HUES64 (cell line): ENCODE data around the gene ATXN7L1.
"Not testable (repeated sequence)": the region's sequence is repeated elsewhere in the genome, so short reads cannot be mapped to it uniquely, and the experiment has no call there.

ENCODE experiments used
- H3K27ac ChIP-seq: 2 replicates; pipeline ENCODE4 v1.7.0; 2013; ENCODE audit warnings: low read depth, low read length, inconsistent platforms
- H3K27me3 ChIP-seq: 2 replicates; pipeline ENCODE4 v1.6.1; 2013; ENCODE audit warnings: mild to moderate bottlenecking, low read length; ENCODE audit not compliant: insufficient read depth
- H3K36me3 ChIP-seq: 2 replicates; pipeline ENCODE4 v1.6.1; 2013; ENCODE audit warnings: mild to moderate bottlenecking, low read length; ENCODE audit not compliant: insufficient read depth
- H3K4me1 ChIP-seq: 2 replicates; pipeline ENCODE4 v1.6.1; 2013; ENCODE audit warnings: mild to moderate bottlenecking, low read length, moderate library complexity; ENCODE audit not compliant: insufficient read depth
- H3K4me3 ChIP-seq: 2 replicates; pipeline ENCODE4 v1.5.1; 2013; ENCODE audit warnings: mild to moderate bottlenecking, low read length, moderate library complexity
- H3K9ac ChIP-seq: 2 replicates; pipeline ENCODE4 v1.6.1; 2013; ENCODE audit warnings: mild to moderate bottlenecking, low read depth, low read length
- H3K9me3 ChIP-seq: 2 replicates; pipeline ENCODE4 v1.6.1; 2013; ENCODE audit warnings: low read depth, low read length; ENCODE audit not compliant: insufficient read depth
- WGBS: fragments of 150-250, 120-280 bp; methylation state at CpG from one replicate; pipeline ENCODE4 v1.1.7; 2013; ENCODE audit warnings: missing lambda C conversion rate; 5-methylcytosine and 5-hydroxymethylcytosine counted together

Gene ATXN7L1

DNA sequence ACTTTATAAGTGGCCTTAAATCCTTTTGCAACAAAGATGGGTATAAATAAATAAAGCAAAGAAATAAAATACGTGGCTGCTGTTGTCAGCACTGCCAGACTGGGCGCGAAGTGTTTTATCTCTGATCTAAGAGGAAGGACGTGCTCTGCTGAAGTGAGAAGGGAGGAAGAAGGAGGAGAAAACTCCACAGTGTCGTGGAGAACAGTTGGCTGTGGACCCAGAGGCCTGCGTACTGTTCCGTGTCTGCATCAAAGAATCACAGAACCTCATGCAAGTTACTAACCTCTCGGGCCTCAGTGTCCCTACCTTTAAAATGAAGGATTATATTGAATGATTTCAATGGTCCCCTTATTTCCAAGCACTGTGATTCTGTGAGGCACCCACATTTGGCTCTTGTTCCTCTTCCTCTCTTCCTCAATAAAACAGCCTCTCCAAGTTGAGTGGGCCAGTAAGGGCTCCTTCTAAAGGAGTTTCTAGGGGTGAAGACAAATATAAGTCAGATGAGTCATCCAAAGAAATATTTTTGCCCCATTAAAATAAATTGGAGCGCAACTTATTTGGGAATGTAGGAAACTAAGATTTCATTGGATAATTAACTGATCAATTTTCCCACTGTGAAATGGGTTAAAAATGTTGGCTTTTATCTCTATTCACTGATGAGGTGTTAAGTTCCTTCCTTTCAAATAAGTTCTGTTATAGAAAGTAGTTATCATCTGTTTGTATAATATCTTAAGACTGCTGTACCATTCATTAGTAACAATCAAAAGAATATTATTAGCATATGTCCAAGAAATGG is 168.2 kb downstream of the ATXN7L1 start:
- Histone ChIP-seq H3K36me3 (peaks cover 15% of the 10 kb centered on the region; the same call in 1 of the 2 replicates), H3K9ac (no peak overlapping the region), H3K27me3 (no peaks in the 10 kb centered on the region), H3K9me3 (peaks cover 20% of the 10 kb centered on the region), H3K27ac (no peak overlapping the region), H3K4me1 (peaks cover 5% of the 10 kb centered on the region; the same call in 1 of the 2 replicates), H3K4me3 (no peak overlapping the region)
- 89% methylated on average over 9 of the region's 9 CpGs for WGBS

DNA sequence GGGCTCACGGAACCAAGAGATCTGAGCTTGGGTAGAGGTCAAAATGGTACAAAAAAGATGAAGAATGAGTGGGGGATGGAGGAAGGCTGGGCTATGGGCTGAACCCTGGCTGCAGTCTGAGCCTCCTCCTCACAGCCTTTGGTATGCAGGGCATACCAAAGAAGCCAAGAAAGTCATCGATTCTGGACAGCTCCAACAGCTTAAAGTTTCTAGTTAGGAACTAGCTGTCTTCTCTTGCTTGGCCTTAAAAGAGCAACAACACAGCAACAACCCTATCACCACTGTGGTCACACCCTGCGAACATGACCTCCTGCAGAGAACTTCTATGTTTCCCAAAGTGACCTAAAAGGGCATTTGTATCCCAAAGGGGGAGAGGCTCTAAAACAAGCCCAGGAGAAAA is 169.0 kb downstream of the ATXN7L1 start:
- no peaks in the 10 kb centered on the region for H3K27me3 ChIP-seq
- H3K4me3 ChIP-seq = no peak overlapping the region
- WGBS = 76% methylated on average over 3 of the region's 3 CpGs
- peaks cover 17% of the 10 kb centered on the region for H3K9me3 ChIP-seq
- H3K27ac ChIP-seq = no peak overlapping the region
- peaks cover 6% of the 10 kb centered on the region; the same call in 1 of the 2 replicates for H3K4me1 ChIP-seq
- peaks cover 15% of the 10 kb centered on the region; the same call in 1 of the 2 replicates for H3K36me3 ChIP-seq
- no peak overlapping the region for H3K9ac ChIP-seq

DNA sequence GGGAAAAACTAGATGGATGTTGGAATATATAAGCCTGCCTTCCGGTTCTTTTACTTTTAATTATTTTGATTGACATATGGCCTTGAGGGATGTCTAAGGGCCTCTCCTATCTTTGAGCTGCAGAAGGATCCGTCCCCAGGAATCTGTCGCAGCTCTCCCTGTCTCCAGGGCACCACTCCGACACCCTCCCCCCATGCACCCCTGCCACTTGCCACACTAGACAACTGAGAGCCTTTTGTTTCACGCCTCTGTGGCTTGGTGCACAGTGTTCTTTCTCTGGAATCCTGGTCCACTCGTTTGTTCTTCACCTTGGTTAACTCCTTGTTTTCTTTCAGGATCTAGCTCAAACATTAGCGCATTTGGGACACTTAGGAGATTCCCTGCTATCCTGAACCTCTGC is 171.0 kb downstream of the ATXN7L1 start:
- Histone ChIP-seq H3K4me3 (no peak overlapping the region), H3K27ac (no peak overlapping the region), H3K27me3 (no peaks in the 10 kb centered on the region), H3K36me3 (0 out of 2 replicates have a peak, but pooled peaks cover 4% of the 10 kb centered on the region), H3K9ac (no peak overlapping the region; the same call in 1 of the 2 replicates), H3K9me3 (no peaks in the 10 kb centered on the region), H3K4me1 (peaks cover 19% of the 10 kb centered on the region)
- 89% methylated on average over 7 of the region's 7 CpGs for WGBS

DNA sequence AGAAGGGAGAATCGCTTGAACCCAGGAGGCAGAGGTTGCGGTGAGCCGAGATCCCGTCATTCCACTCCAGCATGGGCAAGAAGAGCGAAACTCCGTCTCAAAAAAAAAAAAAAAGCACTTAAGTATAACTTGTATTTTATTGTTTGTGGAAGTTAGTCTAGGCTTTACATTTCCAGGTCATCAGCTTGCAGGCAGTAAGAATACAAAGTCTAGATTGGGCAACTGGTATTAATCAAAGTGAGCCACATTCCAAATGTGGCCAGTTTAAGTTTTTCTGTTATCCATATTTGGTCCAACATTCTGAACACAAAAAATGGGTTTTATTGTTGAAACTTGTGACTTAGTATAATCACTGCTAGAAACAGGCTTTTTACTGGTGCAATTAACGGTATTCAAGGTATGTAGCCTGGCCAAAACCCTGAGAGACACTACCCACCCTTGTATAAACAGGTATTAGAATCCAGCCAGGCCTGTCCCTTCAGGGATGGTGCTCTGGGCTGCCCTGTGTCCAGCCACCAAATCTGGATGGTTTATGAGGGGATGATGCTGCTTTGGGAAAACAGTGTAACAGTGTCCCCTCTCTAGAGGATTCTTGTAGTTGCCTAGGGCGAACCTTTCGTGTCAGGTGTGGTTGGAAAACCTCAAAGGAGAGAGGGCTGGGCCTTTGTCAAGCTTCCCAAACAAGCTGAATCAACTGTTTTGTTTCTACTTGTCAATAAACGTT is 173.0 kb downstream of the ATXN7L1 start:
- 95% methylated on average over 10 of the region's 10 CpGs for WGBS
- 0 out of 2 replicates have a peak, but pooled peaks cover 4% of the 10 kb centered on the region for H3K36me3 ChIP-seq

DNA sequence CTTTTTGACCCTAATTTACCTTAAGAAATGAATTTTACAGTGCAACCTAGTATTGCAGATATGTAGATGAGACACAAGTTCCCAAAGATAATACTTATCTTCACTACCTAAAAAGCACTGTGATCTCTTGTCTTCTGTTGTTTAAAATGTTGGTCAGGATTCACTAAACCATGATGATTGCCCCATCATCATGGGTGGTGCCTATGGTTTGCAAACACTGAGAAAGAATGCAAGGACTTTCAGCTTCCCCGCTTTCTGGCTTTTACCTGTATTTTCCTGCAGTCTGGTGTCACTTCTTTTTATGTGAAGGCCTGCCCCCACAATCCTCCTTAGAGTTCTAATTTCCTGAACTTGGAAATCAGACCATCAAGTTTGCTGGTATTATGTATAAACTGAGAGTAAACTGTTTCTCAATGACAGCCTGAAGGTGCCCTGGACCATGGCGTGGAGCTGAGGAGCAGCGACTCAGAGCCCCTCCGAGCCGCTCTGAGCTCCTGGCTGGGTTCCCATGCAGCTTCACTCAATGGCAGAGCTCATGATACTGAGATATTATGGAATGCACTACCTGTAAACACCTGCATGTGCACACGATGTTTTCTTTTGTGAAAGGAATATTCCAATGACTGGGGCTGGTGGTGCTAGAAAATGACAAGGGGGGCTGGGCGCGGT is 176.7 kb downstream of the ATXN7L1 start:
- WGBS = 94% methylated on average over 8 of the region's 8 CpGs
- Histone ChIP-seq H3K9ac (no peak overlapping the region), H3K27me3 (no peaks in the 10 kb centered on the region), H3K4me3 (no peak overlapping the region), H3K9me3 (no peaks in the 10 kb centered on the region), H3K36me3 (no peaks in the 10 kb centered on the region), H3K27ac (no peak overlapping the region), H3K4me1 (peaks cover 38% of the 10 kb centered on the region)

More for the DNA sequence above, 173.0 kb downstream of the ATXN7L1 start:
- no peaks in the 10 kb centered on the region for H3K9me3 ChIP-seq
- no peak overlapping the region for H3K4me3 ChIP-seq
- no peak overlapping the region for H3K27ac ChIP-seq
- H3K4me1 ChIP-seq = peaks cover 23% of the 10 kb centered on the region
- H3K9ac ChIP-seq = no peak overlapping the region
- no peaks in the 10 kb centered on the region for H3K27me3 ChIP-seq

DNA sequence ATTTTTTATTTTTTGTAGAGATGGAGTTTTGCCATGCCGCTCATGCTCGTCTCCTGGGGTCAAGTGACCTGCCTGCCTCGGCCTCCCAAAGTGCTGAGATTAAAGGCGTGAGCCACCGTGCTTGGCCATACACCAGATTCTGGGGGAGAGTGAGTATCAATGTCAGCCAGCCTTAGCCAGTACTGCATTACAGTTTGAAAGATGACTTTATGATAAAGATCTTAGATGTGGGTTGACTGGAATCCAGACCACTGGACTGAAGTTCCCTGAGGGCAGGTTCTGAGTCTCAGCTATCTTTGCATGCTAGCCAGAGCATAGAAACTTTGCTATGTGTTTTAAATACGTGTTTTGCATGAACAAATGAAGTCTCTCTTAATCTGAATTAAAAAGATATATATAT is 177.9 kb downstream of the ATXN7L1 start:
- no peaks in the 10 kb centered on the region for H3K27me3 ChIP-seq
- H3K27ac ChIP-seq = no peak overlapping the region
- peaks cover 38% of the 10 kb centered on the region for H3K4me1 ChIP-seq
- no peak overlapping the region for H3K9ac ChIP-seq
- no peaks in the 10 kb centered on the region for H3K9me3 ChIP-seq
- H3K4me3 ChIP-seq = no peak overlapping the region
- 88% methylated on average over 5 of the region's 6 CpGs for WGBS
- H3K36me3 ChIP-seq = no peaks in the 10 kb centered on the region

DNA sequence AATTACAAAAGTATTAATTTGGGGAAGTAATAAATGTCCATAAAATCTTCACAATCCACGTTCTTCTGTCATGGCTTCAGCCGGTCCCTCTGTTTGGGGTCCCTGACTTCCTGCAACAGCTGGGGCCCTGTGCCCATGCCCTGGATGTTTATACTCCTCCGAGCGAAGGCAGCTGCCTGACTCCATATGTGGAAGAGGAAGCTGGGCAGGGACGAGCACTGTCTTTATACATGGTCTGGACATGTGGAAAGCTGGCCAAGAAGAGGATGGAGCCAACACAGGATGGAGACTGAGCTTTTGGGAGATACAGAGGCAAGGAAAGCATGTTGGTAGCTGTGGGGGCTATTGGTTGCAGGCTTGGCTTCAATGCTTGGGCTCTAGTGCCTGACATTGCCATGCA is 178.6 kb downstream of the ATXN7L1 start:
- H3K27me3 ChIP-seq = no peaks in the 10 kb centered on the region
- H3K4me3 ChIP-seq = no peak overlapping the region
- WGBS = 73% methylated on average over 5 of the region's 5 CpGs
- H3K4me1 ChIP-seq = peaks cover 39% of the 10 kb centered on the region
- H3K9me3 ChIP-seq = no peaks in the 10 kb centered on the region
- H3K27ac ChIP-seq = peak overlapping the region; percentile 76
- 0 out of 2 replicates have a peak overlapping the region, but pooled peaks have one; percentile 4 for H3K9ac ChIP-seq
- H3K36me3 ChIP-seq = no peaks in the 10 kb centered on the region

DNA sequence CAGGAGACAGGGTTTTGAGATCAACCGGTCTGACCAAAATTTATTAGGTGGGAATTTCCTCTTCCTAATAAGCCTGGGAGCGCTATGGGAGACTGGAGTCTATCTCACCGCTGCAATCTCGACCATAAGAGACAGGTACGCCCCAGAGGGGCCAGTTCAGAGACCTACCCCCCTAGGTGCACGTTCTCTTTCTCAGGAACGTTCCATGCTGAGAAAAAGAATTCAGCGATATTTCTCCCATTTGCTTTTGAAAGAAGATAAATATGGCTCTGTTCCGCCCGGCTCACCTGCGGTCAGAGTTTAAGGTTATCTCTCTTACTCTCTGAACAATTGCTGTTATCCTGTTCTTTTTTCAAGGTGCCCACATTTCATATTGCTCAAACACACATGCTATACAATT is 179.2 kb downstream of the ATXN7L1 start:
- Histone ChIP-seq H3K4me1 (peaks cover 39% of the 10 kb centered on the region), H3K4me3 (peak overlapping the region; percentile 28; the same call in 1 of the 2 replicates), H3K27ac (peak overlapping the region; percentile 81; the same call in 1 of the 2 replicates)
- H3K9me3 ChIP-seq, H3K36me3 ChIP-seq, H3K9ac ChIP-seq, H3K27me3 ChIP-seq: not testable (repeated sequence)
- WGBS = 10% methylated on average over 11 of the region's 11 CpGs

DNA sequence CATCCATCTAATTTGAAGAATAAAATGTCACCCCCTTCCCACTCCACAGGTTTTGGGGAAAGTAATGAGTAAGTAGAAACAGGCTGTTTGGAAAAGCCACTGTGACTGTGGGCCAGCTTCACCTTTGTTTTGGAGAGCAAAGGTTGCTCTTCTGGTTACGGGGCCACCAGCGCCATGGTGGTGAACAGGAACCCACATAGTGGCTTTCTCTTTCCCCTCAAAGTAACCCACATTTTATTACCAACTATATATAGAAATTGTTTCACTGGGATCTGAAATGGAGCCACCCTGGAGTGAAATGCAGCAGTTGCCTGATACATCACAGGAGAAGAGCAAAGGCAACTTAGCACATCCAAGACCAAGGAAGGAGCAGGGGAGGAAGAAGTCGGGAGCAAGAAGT is 182.8 kb downstream of the ATXN7L1 start:
- no peak overlapping the region for H3K27ac ChIP-seq
- no peaks in the 10 kb centered on the region for H3K36me3 ChIP-seq
- H3K27me3 ChIP-seq = no peaks in the 10 kb centered on the region; the same call in 1 of the 2 replicates
- H3K9ac ChIP-seq = no peak overlapping the region
- H3K4me3 ChIP-seq = no peak overlapping the region
- H3K4me1 ChIP-seq = peaks cover 56% of the 10 kb centered on the region
- WGBS = 95% methylated on average over 3 of the region's 3 CpGs
- no peaks in the 10 kb centered on the region for H3K9me3 ChIP-seq

DNA sequence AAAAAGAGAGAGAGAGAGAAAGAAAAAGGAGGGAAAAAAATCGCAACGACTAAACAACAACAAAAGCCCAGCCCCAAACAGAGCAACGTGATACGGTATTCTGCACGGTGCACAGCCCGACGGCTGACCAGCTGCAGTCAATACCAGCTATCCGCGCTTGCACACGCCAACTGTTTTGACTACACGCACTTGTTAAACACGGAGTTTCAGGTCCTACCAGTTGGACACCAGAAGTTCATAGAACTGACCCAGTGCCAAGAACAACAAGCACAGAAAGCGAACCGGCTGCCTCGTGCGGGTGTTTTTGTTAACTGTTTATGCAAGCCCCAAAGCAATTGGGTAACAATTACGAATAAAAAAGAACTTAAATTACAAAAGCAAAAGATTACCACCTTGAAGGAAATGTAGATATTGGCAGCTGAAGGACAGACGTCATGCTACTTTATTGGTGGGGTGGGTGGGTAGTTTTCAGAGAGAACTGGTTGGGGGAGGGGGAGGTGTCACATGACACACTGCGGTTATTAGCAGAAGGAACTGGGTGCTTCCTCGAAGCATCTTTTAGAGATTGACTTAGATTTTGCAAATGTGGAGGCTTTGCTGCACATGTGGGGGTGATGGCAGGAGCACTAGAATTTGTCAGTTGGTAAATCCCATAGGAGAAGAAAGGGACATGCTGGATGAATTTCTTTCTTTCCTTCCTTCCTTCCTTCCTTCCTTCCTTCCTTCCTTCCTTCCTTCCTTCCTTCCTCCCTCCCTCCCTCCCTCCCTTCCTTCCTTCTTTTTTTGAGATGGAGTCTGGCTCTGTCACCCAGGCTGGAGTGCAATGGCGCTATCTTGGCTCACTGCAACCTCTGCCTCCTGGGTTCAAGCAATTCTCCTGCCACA is 184.5 kb downstream of the ATXN7L1 start:
- peak overlapping the region; percentile 67; the same call in 1 of the 2 replicates for H3K27ac ChIP-seq
- peak overlapping the region; percentile 58 for H3K9ac ChIP-seq
- no peaks in the 10 kb centered on the region for H3K9me3 ChIP-seq
- H3K36me3 ChIP-seq = no peaks in the 10 kb centered on the region
- H3K4me3 ChIP-seq = peak overlapping the region; percentile 54
- WGBS = 15% methylated on average over 20 of the region's 21 CpGs
- H3K4me1 ChIP-seq = peaks cover 61% of the 10 kb centered on the region
- no peaks in the 10 kb centered on the region; the same call in 1 of the 2 replicates for H3K27me3 ChIP-seq
